SK-N-SH (cell line): ENCODE results near the gene GAB1. TPM values are rescaled to one million over a fixed set of nuclear protein-coding genes. Genes with fewer than 3 reads are reported as not detected.

Source experiments
- CTCF ChIA-PET: fragments of 300-600, 350-600 bp; formaldehyde crosslinking; extraction: SDS; loops from one replicate; lab custom pipeline; 2021; lab: Yijun Ruan, JAX
- POLR2A ChIA-PET: fragments of 350-600 bp; sonication (Branson Sonifier 250); formaldehyde crosslinking; extraction: SDS; loops from one replicate; lab custom pipeline; 2020; ENCODE audit warnings: antibody characterized with exemption, inconsistent platforms; lab: Yijun Ruan, JAX
- DNase-seq: peaks from one replicate; pipeline ENCODE4 v3.0.0; 2012
- H2AFZ ChIP-seq: fragments of 200-600 bp; sonication (generic); 2 replicates; pipeline ENCODE4 v1.8.1; 2016; ENCODE audit warnings: antibody characterized with exemption, mild to moderate bottlenecking, low read depth
- H3F3A ChIP-seq: fragments of 200-600 bp; sonication (generic); replicated peaks from 2 replicates; pipeline ENCODE3; 2016; ENCODE audit warnings: antibody characterized with exemption, mild to moderate bottlenecking; ENCODE audit not compliant: insufficient read depth
- H3K27ac ChIP-seq, 2 experiments: fragments of 200-500 bp in 1 of 2; fragments of 200-600 bp in 1 of 2; sonication (Bioruptor generic) in 1 of 2; sonication (generic), shearing (Covaris generic) in 1 of 2; 2 replicates each; pipeline versions ENCODE4 v1.5.1 to v1.6.1; 2014 to 2016; ENCODE audit warnings: low read depth in 2 of 2, inconsistent platforms in 1 of 2, low read length in 1 of 2, mild to moderate bottlenecking in 1 of 2, mixed read lengths in 1 of 2
- H3K27me3 ChIP-seq: fragments of 200-600 bp; sonication (generic), shearing (Covaris generic); 2 replicates; pipeline ENCODE4 v1.6.1; 2016; ENCODE audit warnings: mixed run types; ENCODE audit not compliant: insufficient read depth
- H3K36me3 ChIP-seq, 2 experiments: fragments of 200-500 bp in 1 of 2; fragments of 200-600 bp in 1 of 2; sonication (Bioruptor generic) in 1 of 2; sonication (generic) in 1 of 2; replicated peaks in 1 of 2; 2 replicates each; pipeline versions ENCODE3 to v1.5.1; 2014 to 2016; ENCODE audit warnings: low read length in 1 of 2, mild to moderate bottlenecking in 1 of 2; ENCODE audit not compliant: insufficient read depth in 2 of 2, control insufficient read depth in 1 of 2
- H3K4me1 ChIP-seq, 2 experiments: fragments of 200-500 bp in 1 of 2; fragments of 200-600 bp in 1 of 2; sonication (Bioruptor generic) in 1 of 2; sonication (generic), shearing (Covaris generic) in 1 of 2; 2 replicates each; pipeline versions ENCODE4 v1.5.1 to v1.6.1; 2014 to 2016; ENCODE audit warnings: low read depth in 1 of 2, low read length in 1 of 2, mixed run types in 1 of 2; ENCODE audit not compliant: insufficient read depth in 2 of 2, control insufficient read depth in 1 of 2
- H3K4me2 ChIP-seq: fragments of 200-600 bp; sonication (generic), shearing (Covaris generic); 2 replicates; pipeline ENCODE4 v1.6.1; 2017; ENCODE audit warnings: mixed run types
- H3K4me3 ChIP-seq, 2 experiments: fragments of 200-500 bp in 1 of 2; fragments of 200-600 bp in 1 of 2; sonication (Bioruptor generic) in 1 of 2; sonication (generic), shearing (Covaris generic) in 1 of 2; 2 replicates each; pipeline versions ENCODE4 v1.5.1 to v1.8.1; 2014 to 2016; ENCODE audit warnings: low read depth in 2 of 2, inconsistent platforms in 1 of 2, low read length in 1 of 2, mild to moderate bottlenecking in 1 of 2, mixed read lengths in 1 of 2, moderate library complexity in 1 of 2
- H3K79me2 ChIP-seq: fragments of 200-600 bp; sonication (generic); 2 replicates; pipeline ENCODE4 v1.8.1; 2017; ENCODE audit warnings: mild to moderate bottlenecking; ENCODE audit not compliant: insufficient read depth
- H3K9ac ChIP-seq: fragments of 200-600 bp; sonication (generic); 2 replicates; pipeline ENCODE4 v1.6.1; 2017; ENCODE audit warnings: mixed run types
- H3K9me2 ChIP-seq: fragments of 200-600 bp; sonication (generic); 2 replicates; pipeline ENCODE4 v1.6.1; 2017; ENCODE audit warnings: mixed run types
- H3K9me3 ChIP-seq: fragments of 200-600 bp; sonication (generic); 2 replicates; pipeline ENCODE4 v1.6.1; 2017; ENCODE audit warnings: mixed run types, mild to moderate bottlenecking, moderate library complexity
- H4K20me1 ChIP-seq: fragments of 200-600 bp; sonication (generic); 2 replicates; pipeline ENCODE4 v1.6.1; 2017; ENCODE audit warnings: mild to moderate bottlenecking, mixed run types; ENCODE audit not compliant: insufficient read depth
- CTCF ChIP-seq: fragments of 200-600 bp; sonication (generic); IDR thresholded peaks from 2 replicates; pipeline ENCODE4 v1.6.1; 2017; ENCODE audit warnings: antibody characterized with exemption, mild to moderate bottlenecking, moderate library complexity
- EZH2phosphoT487 ChIP-seq: fragments of 200-600 bp; sonication (generic); IDR thresholded peaks from 2 replicates; pipeline ENCODE4 v1.6.1; 2017; ENCODE audit warnings: low read depth, mixed run types, mild to moderate bottlenecking, antibody characterized with exemption, moderate library complexity, borderline replicate concordance
- FOXJ3 ChIP-seq: sonication (generic); formaldehyde crosslinking; IDR thresholded peaks from 2 replicates; pipeline ENCODE4 v1.5.1; 2020; ENCODE audit warnings: mild to moderate bottlenecking, missing genetic modification reagents
- JUND ChIP-seq: IDR thresholded peaks from 2 replicates; pipeline ENCODE4 v1.4.0; 2012
- MEF2A ChIP-seq: IDR thresholded peaks from 2 replicates; pipeline ENCODE4 v1.4.0; 2012; ENCODE audit warnings: low read depth, borderline replicate concordance
- MXI1 ChIP-seq: IDR thresholded peaks from 2 replicates; pipeline ENCODE4 v1.6.1; 2012; ENCODE audit warnings: mild to moderate bottlenecking, low read depth, low read length, improper control_type of control experiment
- NFIC ChIP-seq: IDR thresholded peaks from 2 replicates; pipeline ENCODE4 v1.4.0; 2012; ENCODE audit warnings: borderline replicate concordance
- NRF1 ChIP-seq: IDR thresholded peaks from 2 replicates; pipeline ENCODE4 v1.6.1; 2012; ENCODE audit warnings: low read depth, mild to moderate bottlenecking, low read length
- PBX3 ChIP-seq: IDR thresholded peaks from 2 replicates; pipeline ENCODE4; 2012
- POLR2AphosphoS5 ChIP-seq: IDR thresholded peaks from 2 replicates; pipeline ENCODE4 v1.6.1; 2012; ENCODE audit warnings: low read depth, low read length
- RAD21 ChIP-seq: IDR thresholded peaks from 2 replicates; pipeline ENCODE4 v1.6.1; 2012; ENCODE audit warnings: mild to moderate bottlenecking, low read length
- REST ChIP-seq: IDR thresholded peaks from 2 replicates; pipeline ENCODE4 v1.6.1; 2012; ENCODE audit warnings: mild to moderate bottlenecking, low read depth, low read length, moderate library complexity
- RFX5 ChIP-seq: IDR thresholded peaks from 2 replicates; pipeline ENCODE4 v1.6.1; 2012; ENCODE audit warnings: mild to moderate bottlenecking, improper control_type of control experiment, low read length
- RXRA ChIP-seq: IDR thresholded peaks from 2 replicates; pipeline ENCODE4 v1.4.0; 2012; ENCODE audit warnings: low read depth, mild to moderate bottlenecking, borderline replicate concordance
- SIN3A ChIP-seq: IDR thresholded peaks from 2 replicates; pipeline ENCODE4 v1.6.1; 2012; ENCODE audit warnings: low read depth, mild to moderate bottlenecking, low read length, moderate library complexity, borderline replicate concordance
- SMC3 ChIP-seq: IDR thresholded peaks from 2 replicates; pipeline ENCODE4 v1.6.1; 2012; ENCODE audit warnings: low read depth, low read length, improper control_type of control experiment
- TAF1 ChIP-seq: IDR thresholded peaks from 2 replicates; pipeline ENCODE4 v1.6.1; 2012; ENCODE audit warnings: low read depth, mild to moderate bottlenecking, low read length, moderate library complexity, borderline replicate concordance
- TCF12 ChIP-seq: IDR thresholded peaks from 2 replicates; pipeline ENCODE4 v1.4.0; 2012
- TEAD4 ChIP-seq: IDR thresholded peaks from 2 replicates; pipeline ENCODE4 v1.4.0; 2012; ENCODE audit warnings: mild to moderate bottlenecking, borderline replicate concordance; ENCODE audit not compliant: insufficient read depth
- USF1 ChIP-seq: IDR thresholded peaks from 2 replicates; pipeline ENCODE4 v1.4.0; 2012; ENCODE audit warnings: low read depth, borderline replicate concordance
- ZBTB33 ChIP-seq: IDR thresholded peaks from 2 replicates; pipeline ENCODE4 v1.4.0; 2012; ENCODE audit warnings: low read depth, borderline replicate concordance
- WGBS: methylation state at CpG from one replicate; pipeline ENCODE4 v1.1.6; 2017; ENCODE audit warnings: low lambda C conversion rate; 5-methylcytosine and 5-hydroxymethylcytosine counted together
- polyA plus RNA-seq, 3 experiments: library from polyadenylated mRNA; depleted of rRNA; stranded (reverse); fragments of >200 nt; gene quantifications; 2 replicates each; pipeline ENCODE4 v1.2.3, GENCODE V29; 2012

GAB1 gene
- polyA plus RNA-seq, 1 of the 3 experiments (the other 2 are of a cell fraction): 3.7 TPM

- TF ChIP-seq SIN3A (no peak), PBX3 (peak; percentile 89), MXI1 (0 out of 2 replicates have a peak, but pooled peaks have one; percentile 26), MEF2A (peak; percentile 97), JUND (peak; percentile 82), USF1 (no peak), CTCF (no peak), SMC3 (no peak), NRF1 (no peak), TAF1 (no peak), NFIC (peak; percentile 47; the same call in 1 of the 2 replicates), FOXJ3 (CRISPR knock-in tag) (no peak), RAD21 (no peak), RXRA (no peak)
These were observed 55.2 kb downstream of the GAB1 start (continued) for GRCh38 chr4:143391895-143392294.

GRCh38 chr4:143393195-143393594, 56.5 kb downstream of the GAB1 start:
- H3K9me2 ChIP-seq: no peaks in the 10 kb centered on the region
- H3K4me3 ChIP-seq: no peak overlapping the region
- no peak overlapping the region for H3K9ac ChIP-seq
- CTCF ChIA-PET: interaction anchor here (1.2 kb wide), 1 partner anchor 48 kb away, joined by 3 read pairs; no protein-coding TSS in a partner anchor
- POLR2A ChIA-PET: interaction anchor here (0.6 kb wide), 1 partner anchor 38 kb away, joined by 3 read pairs; no protein-coding TSS in a partner anchor
- H3K79me2 ChIP-seq: peaks cover 21% of the 10 kb centered on the region
- H3K4me1 ChIP-seq: peaks cover 23 to 48% of the 10 kb centered on the region in 2 experiments; a peak in 3 of 4 replicates
- no peaks in the 10 kb centered on the region for H3K9me3 ChIP-seq
- TF ChIP-seq FOXJ3 (CRISPR knock-in tag): no peak
- TF ChIP-seq RFX5: no peak
- no peak for TF ChIP-seq TEAD4
- no peak for TF ChIP-seq RXRA
- TF ChIP-seq POLR2AphosphoS5: no peak
- no peak for TF ChIP-seq ZBTB33
- TF ChIP-seq EZH2phosphoT487: no peak
- no peak for TF ChIP-seq JUND
- TF ChIP-seq PBX3: no peak
- no peak for TF ChIP-seq REST
- no peak for TF ChIP-seq TCF12
- WGBS: 88% methylated on average over 1 of the region's 1 CpG
- peaks cover 0 to 3% of the 10 kb centered on the region in 2 experiments for H3K36me3 ChIP-seq
- H3F3A ChIP-seq: peaks cover 23% of the 10 kb centered on the region
- H3K27me3 ChIP-seq: no peaks in the 10 kb centered on the region
- no peak overlapping the region for H3K4me2 ChIP-seq
- peak overlapping the region; percentile 34 to 73; a peak in 2 of 4 replicates for H3K27ac ChIP-seq
- H2AFZ ChIP-seq: no peak overlapping the region
- DNase-seq: no peak
- H4K20me1 ChIP-seq: no peaks in the 10 kb centered on the region
